HEK293 (cell line): ENCODE results near the gene HLA-DPB1.

Experiments
- CTCF ChIP-seq: fragments of 450-650 bp; formaldehyde crosslinking; IDR thresholded peaks from 2 replicates; pipeline ENCODE4 v1.5.1; 2016; ENCODE audit warnings: missing biosample characterization, missing genetic modification characterization
- PRDM4 ChIP-seq: fragments of 450-650 bp; formaldehyde crosslinking; IDR thresholded peaks from 2 replicates; pipeline ENCODE4 v1.5.1; 2017; ENCODE audit warnings: missing biosample characterization, missing genetic modification characterization
- REST ChIP-seq: fragments of 450-650 bp; formaldehyde crosslinking; IDR thresholded peaks from 2 replicates; pipeline ENCODE4 v1.5.1; 2016; ENCODE audit warnings: missing biosample characterization, missing genetic modification characterization
- ZNF26 ChIP-seq: fragments of 450-650 bp; formaldehyde crosslinking; IDR thresholded peaks from 2 replicates; pipeline ENCODE4 v1.5.1; 2016; ENCODE audit warnings: missing biosample characterization, missing genetic modification characterization
- ZNF362 ChIP-seq: fragments of 450-650 bp; formaldehyde crosslinking; IDR thresholded peaks from 2 replicates; pipeline ENCODE4 v1.5.1; 2016; ENCODE audit warnings: missing biosample characterization, missing genetic modification characterization
- ZNF747 ChIP-seq: fragments of 450-650 bp; formaldehyde crosslinking; IDR thresholded peaks from 2 replicates; pipeline ENCODE4 v1.5.1; 2016; ENCODE audit warnings: missing biosample characterization, missing genetic modification characterization
- ZXDB ChIP-seq: fragments of 450-650 bp; formaldehyde crosslinking; IDR thresholded peaks from 2 replicates; pipeline ENCODE4 v1.5.1; 2016; ENCODE audit warnings: missing biosample characterization, missing genetic modification characterization

GRCh38 chr6:33071569-33071968 lies 4.2 kb upstream of the HLA-DPB1 start:
- TF ChIP-seq ZNF26 (tag by site-specific recombination) (no peak), CTCF (tag by site-specific recombination) (no peak), PRDM4 (tag by site-specific recombination) (no peak), REST (no peak), ZNF362 (tag by site-specific recombination) (no peak), ZXDB (tag by site-specific recombination) (no peak), ZNF747 (tag by site-specific recombination) (no peak)
